Non-pigmented ciliary epithelial cell (primary cell): ENCODE measurements around the gene PEX10.
"Not testable (repeated sequence)": the region's sequence is repeated elsewhere in the genome, so short reads cannot be mapped to it uniquely, and the experiment has no call there.

Experiments used
- DNase-seq: peaks from one replicate; pipeline ENCODE4 v3.0.0-alpha.2; 2010; ENCODE audit warnings: low read depth

Gene PEX10

DNA sequence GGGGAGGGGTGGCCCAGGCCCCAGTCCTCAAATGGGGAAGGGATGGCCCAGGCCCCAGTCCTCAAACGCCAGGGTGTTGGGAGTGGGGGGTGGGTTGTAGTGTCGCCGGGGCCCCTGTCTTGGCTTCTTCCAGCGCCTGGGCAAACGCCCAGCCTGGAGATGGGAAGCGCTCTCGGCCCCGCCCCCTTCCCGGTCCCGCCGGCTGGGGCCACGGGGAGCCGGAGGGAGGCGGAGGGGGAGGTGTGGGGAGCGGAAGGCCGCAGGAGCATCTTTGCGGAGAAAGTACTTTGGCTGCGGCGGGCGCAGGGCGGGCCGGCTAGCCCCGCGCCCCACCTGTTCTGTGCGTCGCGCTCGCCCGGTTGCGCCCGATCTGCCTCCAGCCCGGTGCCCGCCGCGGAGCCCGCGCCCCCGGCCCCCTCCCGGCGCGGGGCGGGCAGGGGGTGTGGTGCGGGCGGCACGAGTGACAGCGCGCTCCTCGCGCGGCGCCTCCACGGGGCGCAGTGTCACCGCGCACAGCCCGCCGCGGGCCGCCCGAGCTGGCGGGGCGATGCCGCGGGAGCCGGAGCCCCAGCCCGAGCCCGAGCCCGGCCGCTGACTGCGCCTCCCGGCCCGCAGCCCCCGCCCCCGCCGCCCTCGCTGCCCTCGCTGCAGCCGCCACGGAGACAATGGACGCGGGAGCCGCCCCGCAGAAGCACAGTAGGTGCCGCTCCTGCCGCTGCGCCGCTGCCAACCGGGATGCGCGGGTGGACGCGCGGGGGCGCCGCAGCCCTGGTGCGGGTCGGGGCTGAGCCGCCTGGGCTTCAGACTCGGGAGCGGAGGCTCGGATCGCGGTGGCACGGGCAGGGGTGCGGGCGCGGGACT lies 31.1 kb upstream of the PEX10 start:
- no peak for DNase-seq

DNA sequence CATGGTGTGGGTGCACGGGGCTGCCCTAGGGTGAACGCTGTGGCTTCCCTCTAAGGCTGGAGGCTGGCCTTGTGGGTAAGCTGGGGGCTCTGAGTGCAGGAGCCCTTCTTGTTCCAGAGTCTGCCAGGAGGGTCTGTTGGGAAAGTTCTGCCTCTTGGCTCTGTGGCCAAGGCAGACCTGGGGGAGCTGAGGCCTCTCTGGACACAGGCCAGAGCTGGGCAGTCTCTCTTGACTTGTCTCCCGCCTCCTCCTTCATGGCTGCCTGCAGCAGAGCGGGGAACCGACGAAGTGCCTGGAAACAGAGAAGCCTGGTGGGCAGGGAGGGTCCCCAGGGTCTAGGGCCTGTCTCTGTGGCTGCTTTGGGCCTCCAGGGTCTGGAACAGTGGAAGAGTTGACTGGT lies 30.3 kb upstream of the PEX10 start:
- no peak for DNase-seq

DNA sequence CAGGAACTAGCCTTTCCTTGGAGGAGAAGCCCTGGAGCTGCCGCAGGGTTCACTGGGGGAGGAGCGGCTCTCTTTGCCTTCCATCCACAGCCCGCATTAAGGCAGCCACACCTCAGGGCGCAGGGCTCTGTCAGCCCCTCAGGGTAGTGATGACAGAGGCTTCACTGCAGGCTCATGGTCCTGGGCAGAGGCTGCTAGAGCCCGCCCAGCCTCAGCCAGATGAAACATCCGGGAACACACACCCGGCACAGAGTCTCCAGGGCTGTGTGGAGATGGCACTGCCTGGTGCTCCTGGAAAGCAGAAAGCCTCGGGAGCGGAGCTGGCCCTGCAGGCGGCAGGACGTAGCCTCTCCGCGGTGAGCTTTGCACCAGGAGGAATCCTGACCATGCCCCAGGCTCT lies 29.4 kb upstream of the PEX10 start:
- DNase-seq = no peak

DNA sequence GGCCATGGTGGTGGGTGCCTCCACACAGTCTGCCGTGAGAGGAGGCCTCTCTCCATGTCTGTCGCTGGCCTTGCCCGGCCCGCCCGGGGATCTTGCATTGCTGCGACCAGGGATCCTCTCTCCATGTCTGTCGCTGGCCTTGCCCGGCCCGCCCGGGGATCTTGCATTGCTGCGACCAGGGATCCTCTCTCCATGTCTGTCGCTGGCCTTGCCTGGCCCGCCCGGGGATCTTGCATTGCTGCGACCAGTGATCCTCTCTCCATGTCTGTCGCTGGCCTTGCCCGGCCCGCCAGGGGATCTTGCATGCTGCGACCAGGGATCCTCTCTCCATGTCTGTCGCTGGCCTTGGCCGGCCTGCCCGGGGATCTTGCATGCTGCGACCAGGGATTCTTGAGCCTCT lies 28.0 kb upstream of the PEX10 start:
- not testable (repeated sequence) for DNase-seq

DNA sequence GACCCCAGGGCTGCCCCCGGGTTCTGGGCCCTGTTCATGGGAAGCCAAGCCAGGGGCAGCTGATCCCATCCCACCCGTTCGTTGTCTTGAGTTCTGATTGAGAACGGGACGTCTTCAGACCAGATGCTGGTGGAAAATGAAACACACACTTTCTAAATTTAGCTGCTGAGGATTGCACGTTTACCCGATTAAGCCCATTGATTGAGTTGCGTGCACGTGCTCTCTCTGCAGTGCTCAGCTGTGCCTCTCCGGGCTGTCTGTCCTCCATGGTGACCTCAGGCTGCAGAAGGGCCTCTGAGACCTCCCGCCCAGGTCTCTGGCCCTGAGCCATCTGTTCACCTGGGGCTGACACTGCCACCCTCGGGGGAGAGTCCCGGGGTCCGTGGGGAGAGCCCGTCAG lies 27.0 kb upstream of the PEX10 start:
- DNase-seq = no peak

DNA sequence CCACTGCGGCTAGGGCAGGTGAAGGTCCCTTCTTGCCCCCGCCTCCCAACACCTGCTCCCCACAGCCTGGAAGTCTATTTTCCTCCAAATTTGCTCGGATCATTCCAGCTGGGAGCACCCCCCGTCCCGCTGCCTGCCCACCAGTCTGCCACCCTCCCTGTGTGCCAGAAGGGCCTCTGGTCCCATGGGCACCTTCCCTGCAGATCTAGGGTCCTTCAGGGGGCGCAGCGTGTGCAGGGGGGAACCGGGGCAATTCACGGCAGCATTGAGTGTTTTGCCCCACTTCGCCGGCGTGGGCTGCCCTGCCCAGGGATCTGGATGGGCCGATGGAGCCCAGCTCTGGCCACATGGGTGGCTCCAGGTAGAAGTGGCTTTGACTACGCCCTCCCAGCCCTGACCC lies 26.3 kb upstream of the PEX10 start:
- no peak for DNase-seq

DNA sequence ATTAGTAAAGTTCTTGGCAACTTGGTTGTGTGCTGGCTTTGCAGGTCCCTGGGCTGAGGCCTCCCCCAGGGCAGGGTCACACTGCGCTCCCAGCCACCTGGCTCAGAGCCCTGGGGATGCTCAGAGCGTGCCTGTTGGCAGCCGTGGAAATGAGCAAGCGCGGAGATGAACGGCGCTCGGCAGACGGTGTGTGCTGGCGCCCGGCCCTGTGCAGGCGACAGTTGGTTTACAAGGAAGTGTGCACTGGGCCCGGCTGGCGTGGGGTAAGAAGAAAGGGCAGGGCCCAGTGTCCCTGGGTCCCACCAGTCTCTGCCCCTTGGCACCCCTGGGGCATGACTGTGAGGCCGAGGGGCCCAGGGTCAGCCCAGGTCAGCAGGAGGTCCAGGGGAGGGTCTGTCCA lies 25.7 kb upstream of the PEX10 start:
- no peak for DNase-seq

DNA sequence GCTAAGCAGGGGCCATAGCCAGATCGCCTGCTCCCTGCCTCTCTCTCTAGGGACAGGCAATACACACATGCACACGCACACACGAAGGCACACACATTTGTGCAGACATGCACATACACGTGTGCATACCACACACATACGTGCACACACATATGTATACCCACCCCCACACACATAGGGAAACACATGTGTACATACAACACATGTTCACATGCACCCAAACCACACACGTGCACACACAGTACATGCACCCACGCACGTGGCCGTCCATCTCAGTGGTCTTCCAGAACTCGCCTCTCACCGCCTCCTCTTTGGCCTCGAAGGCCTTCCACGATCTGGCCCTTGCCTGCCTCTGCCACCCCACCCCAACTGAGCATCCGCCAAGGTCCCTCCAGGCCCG lies 25.3 kb upstream of the PEX10 start:
- no peak for DNase-seq

DNA sequence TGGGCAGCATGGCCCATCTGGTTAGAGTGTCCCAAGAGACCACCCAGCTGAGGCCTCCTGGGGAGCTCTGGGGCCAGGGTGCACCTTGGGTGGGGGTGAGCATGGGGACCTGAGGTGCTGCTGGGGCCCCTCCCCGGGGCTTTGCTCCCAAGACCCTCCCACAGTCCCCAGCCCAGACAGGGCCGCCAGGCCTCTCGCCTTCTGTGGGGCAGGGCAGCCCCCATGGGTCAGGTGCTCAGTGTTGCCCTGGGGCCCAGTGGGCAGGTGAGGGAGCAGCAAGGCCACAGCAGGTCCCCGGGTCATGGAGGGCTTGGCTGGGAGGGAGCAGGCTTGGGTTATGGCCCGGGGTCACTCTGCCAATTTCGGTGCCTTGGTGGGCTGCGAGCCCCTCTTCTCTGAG lies 24.5 kb upstream of the PEX10 start:
- DNase-seq = no peak

DNA sequence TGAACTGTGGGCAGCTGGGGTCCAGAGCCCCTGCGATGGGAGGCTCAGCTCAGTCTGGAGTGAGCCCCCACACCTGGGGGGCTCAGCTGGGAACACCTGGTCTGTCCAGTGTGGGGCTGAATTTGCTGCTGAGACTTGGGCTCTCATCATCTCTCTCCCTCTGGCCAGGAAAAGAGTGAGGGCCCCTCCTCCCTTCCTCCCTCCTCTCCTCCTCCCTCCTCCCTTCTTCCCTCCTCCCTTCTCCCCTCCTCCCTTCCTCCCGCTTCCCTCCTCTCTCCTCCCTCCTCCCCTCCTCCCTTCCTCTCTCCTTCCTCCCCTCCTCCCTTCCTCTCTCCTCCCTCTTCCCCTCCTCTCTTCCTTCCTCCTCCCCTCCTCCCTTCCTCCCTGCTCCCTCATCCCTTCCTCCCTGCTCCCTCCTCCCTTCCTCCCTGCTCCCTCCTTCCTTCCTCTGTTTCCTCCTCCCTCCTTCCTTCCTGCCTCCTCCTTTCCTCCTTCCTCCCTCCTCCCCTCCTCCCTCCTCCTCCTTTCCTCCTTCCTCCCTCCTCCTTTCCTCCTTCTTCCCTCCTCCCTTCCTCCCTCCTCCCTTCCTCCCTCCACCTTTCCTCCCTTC lies 23.5 kb upstream of the PEX10 start:
- DNase-seq = no peak

DNA sequence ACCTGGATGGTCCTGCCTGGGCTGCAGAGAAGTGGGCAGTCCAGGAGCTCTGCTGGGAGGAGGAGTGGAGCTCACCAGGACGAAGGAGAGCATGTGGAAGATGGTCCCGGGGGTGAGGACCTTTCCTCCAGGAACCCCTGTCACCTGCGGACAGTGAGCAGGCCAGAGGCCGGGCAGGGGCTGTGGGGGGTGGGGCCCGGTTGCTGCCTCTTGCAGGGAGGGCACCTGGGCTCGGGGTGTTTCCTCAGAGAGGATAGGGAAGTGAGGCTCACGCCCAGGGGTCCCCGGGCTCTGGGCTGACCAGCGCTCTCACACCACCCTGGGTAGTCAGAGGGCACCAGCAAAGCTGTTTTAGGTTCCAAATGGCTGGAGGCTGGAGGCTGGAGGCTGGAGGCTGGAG lies 22.7 kb upstream of the PEX10 start:
- DNase-seq = no peak

DNA sequence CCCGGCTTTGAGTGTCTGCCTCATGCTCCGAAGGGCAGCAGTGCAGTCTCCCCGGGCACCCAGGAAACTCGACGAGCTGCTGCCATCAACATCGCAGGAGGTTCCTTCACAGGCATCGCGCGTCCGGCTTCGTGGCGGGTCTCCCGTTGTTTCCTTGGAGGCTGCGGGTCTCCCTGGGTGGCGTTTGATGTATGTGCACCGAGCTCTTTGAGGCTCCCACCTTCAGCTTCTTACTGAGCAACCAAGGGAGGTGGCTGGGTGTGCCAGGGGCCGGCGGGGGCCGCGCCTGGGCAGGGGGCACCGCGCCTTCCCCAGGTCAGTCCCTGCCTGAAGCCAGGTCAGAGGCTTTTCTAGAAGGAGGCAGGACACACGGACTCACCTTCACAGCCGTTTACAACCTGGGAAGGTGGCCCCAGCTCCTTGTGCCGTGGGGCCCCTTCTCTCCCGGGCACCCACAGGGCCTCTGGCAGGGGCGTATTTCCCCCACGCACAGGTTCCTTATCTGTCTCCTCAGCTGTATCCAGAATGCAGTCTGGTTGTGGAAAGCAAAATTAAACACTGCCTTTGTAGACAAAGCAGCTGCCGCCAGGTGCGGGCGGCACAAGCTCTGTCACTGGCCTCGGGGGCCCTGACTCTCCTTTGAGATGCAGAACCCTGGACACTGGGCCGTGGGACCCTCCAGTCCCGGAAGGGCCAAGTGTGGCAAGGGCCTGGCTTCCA lies 21.7 kb upstream of the PEX10 start:
- no peak for DNase-seq

DNA sequence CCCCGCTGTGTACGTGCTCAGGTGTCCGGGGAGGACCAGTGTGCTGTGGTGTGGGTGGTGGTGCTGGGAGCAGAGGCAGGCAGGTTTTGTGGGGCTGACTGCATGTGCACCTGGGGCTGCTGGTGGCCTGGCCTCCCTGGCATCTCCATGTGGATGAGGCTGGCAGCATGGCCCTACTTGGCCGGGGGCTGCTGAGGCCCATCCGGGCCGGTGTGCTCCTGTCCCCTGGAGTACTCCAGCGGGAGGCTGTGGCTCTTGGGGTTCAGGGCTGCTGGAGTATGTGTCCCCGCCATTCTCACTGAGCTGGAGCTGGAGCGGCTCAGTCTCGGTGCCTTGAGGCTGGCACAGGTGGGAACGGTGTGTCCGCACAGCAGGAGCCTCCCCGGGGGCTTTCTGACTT lies 20.8 kb upstream of the PEX10 start:
- no peak for DNase-seq

DNA sequence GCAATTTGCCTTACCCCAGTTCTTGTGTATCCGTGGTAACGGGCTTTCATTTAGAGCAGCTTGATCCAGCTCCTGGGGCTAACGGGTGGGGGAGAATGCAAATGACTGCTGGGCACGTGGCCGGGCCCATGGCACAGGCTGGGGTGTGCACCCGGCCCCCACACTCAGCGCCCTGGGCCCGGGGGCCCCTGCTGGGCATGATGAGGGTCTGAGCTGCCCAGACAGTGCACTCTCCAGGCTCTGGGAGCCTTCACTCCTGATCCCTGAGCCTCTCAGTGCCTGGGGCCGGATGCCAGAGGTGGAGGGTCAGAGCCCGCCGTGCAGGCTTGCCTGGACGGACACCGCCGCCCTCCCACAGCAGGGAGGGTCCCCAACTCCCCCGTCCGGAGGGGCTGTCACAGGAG lies 20.1 kb upstream of the PEX10 start:
- no peak for DNase-seq

DNA sequence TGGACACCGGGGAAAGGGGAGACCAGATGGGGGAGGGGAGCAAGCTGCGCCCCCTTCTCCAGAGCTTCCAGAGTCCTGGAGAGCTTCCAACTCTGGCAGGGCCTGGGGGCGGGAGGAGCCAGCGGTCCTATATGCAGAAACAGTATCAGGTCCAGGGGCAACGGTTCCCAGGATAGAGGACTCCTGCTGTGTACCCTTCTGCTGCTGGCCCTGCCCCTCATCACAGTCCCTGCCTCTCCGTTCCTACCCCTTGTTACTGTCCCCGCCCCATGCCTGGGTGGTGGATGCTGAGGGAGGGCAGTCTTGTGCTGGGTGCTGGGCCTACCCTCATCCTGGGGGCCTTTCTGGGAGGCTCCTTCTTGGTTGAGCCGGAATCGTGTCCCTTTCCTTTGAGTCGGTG lies 19.2 kb upstream of the PEX10 start:
- no peak for DNase-seq

DNA sequence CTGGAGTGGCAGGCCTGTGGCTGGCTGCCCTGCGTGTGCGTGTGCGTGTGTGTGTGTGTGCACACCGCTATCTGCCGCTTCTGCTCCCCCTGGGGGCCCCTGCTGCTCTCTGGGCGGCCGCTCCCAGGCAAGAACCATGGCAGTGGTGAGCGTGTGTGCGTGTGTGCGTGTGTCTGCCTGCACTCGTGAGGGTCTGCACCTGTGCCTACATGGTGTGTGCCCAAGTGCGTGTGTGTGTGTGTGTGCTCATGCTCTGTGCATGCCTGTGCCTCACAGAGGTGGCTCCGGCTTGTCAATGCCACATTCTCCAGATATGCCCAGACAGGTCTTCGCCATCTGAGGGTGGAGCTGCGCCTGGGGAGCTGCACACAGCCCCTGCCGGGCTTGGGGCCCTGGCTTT lies 18.7 kb upstream of the PEX10 start:
- no peak for DNase-seq

DNA sequence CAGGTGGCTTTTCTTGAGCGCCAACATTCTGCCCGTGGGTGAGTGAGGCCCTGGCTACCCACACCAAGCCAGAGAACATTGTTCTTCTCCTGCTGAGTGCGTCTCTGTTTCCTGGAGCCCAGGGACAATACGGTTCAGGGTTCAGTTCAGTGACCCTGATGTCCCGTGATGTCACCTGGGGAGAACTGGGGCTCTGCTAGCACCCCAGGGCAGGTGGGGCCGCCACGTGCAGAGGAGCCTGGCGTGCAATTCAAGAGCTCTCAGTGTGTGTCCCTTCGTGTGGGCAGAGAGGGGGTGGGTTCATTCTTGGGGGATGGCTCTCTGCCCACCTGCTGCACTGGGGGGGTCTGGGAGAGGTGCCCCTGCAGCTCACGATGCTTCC lies 18.2 kb upstream of the PEX10 start:
- no peak for DNase-seq

DNA sequence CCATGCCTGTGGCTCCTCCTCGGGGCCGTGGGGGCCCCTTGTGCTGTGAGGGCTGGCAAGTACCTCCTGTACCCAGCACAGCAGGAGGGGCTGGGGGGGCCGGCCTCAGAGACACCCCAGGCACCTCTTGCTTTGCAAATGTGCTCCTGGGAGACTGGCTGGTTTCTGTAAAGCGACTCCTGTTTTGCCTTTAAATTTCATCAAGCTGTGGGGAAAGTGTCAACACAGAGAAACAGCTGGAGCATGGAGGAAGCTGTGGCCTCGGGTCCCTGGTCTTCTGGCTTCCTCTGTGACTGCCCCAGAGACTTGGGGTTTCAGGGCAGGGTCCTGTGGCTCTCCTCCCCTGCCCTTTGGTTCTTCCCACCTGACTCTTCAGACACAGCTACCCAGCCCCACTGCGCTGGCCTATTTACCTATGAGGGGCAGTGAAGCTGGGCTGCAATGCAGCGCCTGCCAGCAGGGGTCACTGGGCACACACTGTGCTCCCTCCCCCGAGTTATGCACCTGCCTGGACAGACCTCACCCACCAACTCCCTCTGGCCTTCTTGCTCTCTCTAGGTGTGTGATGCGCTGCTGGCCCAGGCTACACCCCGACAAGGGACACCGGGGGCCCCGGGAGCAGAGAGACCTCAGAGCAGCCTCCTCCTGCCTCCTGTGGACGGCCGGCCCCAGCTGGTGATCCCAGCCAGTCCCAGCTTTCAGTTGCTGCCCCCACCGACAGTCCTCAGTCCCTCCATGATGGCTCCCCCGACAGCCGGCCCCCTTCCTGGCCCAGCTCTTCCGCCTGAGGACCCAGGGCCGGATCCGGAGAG lies 17.6 kb upstream of the PEX10 start:
- no peak for DNase-seq

DNA sequence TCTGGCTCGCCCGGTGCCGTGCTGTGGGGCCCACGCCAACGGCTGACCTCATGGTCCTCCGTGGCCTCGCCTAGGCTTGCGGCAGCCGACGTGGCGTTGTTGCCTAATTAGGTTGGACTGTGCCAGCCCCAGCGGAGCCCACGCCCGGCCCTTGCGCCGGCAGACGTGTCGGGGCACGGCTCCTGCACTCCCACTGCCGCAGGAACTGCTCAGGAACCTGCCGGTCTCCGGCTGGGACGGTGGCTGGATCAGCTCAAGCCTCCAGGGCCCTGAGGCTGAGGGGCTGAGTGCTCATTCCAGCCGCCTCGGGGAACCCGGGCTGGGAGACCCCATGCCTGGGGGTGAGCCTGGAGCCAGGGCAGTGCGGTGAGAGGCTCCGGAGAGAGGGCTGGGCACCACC lies 16.1 kb upstream of the PEX10 start:
- no peak for DNase-seq

DNA sequence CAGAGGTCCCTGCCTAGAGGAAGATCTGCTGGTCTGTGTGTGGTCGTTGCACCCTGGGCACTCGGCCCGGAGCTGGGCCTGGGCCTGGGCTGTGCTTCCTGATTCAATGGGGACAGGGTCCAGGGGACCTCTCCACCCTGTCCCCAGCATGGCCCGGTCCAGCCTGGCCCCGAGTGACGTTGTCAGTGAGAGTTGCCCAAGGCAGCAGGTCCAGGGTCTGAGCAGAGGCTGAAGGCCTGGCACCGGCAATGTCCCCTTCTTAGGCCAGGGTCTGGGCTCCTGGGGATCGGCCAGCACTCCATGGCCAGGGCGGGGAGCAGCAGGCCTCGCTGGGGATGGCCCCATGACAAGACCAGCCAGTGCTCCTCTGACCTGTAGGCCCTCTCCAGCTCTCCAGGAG lies 15.6 kb upstream of the PEX10 start:
- DNase-seq = no peak

DNA sequence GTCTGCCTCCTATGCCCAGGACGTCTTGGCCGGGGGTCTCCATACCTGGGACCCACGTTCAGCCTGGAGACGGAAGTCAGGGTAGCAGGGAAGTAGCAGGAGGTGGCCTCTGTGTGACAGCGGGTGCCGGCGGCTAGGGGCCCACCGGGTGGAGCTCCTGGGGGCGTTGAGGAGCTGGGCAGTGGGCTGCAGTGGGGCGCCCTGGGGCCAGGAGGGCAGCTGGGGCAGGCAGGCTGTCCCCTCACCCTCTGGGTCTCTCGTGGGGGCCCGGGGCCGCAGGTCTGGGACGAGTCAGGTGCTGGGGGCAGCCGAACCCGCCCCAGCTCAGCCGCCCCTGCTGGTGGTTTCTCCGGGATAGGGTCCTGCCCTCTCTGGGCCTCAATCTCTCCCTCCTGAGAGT lies 14.7 kb upstream of the PEX10 start:
- no peak for DNase-seq

DNA sequence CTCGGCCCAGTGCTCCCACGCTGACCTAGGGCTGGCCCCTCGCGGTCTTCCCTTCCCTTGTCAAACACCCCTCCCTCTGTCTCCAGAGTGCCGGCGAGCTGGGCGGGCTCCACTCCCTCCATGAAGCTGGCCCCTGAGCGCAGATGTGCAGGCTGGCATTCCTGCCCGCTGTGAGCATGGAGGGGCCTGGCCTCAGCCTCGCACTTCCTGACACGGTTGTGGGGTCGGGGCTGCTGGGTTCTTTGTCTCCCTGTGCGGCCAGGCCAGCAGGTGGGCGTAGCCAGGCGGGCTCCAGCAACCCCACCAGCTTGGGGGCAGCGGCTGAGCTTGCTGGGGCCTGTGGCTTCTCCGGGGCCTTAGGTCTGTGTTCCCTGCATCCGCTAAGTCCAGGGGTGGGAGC lies 14.2 kb upstream of the PEX10 start:
- DNase-seq = no peak

DNA sequence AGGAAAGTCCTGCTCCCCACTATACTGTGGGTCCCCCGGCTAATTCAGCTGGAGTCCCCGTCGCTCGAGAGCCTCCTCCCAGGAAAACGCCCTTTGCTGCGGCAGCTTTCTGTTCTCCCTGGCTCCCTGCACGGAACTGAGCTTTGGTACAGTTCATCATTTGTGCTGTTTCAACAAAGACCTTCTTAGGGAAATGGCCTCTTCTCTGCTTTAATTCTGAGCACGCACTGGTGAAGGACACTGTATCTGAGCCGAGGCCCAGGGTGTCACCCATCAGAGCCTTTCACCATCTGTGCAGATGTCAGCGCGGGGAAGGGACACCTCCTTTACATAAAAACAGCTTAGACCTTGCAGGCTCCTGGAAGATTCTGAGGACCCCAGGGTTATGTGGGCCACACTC lies 13.5 kb upstream of the PEX10 start:
- DNase-seq = no peak
